Measurements from ENCODE around the gene GPR42.

The GPR42 gene

GRCh38 chr19:35370722-35371121 is at the start of gene GPR42:
TSS of gene GPR42 (plus strand) at chr19:35371068. CDS start at chr19:35371360, 292 bp downstream.
- no peak for DNase-seq

GRCh38 chr19:35321291-35321690 is 49.6 kb upstream of the GPR42 start:
- no peak for DNase-seq

GRCh38 chr19:35322014-35322413 is 48.9 kb upstream of the GPR42 start:
- no peak for DNase-seq

GRCh38 chr19:35327642-35328041 is 43.2 kb upstream of the GPR42 start:
- DNase-seq: peak in 1 of 2 experiments; percentile 29

GRCh38 chr19:35328851-35329285 is 42.0 kb upstream of the GPR42 start, which contains the start of gene CD22:
TSS of gene CD22 (plus strand) at chr19:35329187. CDS start at chr19:35332041, 2,854 bp downstream.
- no peak for DNase-seq

- DNase-seq: no peak
Measured at GRCh38 chr19:35329323-35329722, 41.5 kb upstream of the GPR42 start.

GRCh38 chr19:35330475-35330874 is 40.4 kb upstream of the GPR42 start:
- no peak for DNase-seq

- DNase-seq: no peak
Measured at GRCh38 chr19:35331551-35332214, 39.2 kb upstream of the GPR42 start.

DNA sequence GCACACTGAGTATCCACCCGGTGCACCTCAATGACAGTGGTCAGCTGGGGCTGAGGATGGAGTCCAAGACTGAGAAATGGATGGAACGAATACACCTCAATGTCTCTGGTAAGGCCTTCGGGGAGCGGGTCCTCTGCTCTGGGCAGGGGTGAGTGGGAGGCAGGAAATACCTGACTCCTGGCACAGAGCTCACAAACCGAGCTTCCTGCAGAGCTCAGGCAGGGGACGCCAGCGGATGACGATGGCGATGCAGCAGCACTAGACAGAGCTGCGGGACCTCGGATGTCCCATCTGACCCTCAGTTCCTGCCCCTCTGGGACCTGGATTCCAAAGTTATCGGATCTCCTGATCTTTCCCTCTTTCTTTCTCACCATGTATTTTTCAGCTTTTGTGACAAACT is 38.1 kb upstream of the GPR42 start:
- no peak for DNase-seq

GRCh38 chr19:35334144-35334753 is 36.6 kb upstream of the GPR42 start:
- no peak for DNase-seq

DNA sequence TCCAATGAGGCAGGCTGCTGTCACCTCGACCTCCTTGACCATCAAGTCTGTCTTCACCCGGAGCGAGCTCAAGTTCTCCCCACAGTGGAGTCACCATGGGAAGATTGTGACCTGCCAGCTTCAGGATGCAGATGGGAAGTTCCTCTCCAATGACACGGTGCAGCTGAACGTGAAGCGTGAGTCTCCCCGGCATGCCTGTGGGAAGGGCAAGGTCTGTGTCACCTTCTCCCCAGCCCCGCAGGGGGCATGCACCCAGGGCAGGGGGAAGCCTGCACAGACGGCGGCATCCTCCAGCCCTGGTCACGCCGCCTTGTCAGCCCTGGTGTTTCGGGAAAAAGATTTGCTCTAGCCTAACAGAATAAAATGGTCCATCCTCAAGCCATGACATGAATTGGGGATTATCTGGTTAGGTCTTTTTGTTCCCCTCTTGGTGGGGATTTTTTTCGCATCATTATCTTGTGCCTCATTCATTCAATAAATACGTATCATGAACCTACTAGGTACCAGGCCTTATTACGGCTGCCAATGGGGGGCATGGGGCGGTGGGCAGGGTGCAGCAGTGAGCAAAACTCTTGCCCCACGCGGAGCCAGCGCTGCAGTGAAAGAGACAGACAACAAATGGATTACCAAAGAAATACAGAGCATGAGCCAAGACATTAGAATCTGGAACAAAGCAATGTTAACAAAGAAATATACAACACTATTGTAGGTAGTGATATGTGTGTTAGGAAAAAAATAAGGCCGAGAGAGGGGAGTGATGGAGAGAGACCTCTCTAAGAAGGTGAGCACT is 34.5 kb upstream of the GPR42 start:
- no peak for DNase-seq

- no peak for DNase-seq
Measured at GRCh38 chr19:35337097-35337983, 33.5 kb upstream of the GPR42 start.

DNA sequence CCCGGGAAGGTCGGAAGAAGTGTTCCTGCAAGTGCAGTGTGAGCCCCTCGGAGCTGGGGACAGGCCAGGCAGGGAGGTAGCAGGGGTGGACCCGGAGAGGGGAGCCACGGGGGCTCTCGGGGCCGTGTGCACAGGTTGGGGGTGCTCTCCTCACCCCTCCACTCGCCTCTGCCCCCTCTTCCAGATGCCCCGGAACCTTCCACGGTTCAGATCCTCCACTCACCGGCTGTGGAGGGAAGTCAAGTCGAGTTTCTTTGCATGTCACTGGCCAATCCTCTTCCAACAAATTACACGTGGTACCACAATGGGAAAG is 32.9 kb upstream of the GPR42 start:
- DNase-seq: no peak

DNA sequence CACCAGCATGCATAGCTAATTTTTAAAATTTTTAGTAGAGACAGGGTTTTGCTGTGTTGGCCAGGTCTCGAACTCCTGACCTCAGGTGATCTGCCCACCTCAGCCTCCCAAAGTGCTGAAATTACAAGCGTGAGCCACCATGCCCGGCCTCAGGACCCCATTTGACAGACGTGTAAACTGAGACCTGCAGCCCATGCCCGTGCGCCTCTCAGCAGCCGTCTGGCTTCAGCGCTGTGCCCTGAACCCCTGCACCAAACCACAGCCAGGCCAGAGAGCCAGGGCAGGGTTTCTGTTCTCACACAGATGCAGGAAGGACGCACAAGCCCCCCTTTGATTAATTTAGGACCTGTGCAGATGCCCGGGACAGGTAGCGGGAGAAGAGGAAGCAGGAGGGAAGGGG is 30.4 kb upstream of the GPR42 start:
- no peak for DNase-seq

GRCh38 chr19:35341006-35341405 is 29.9 kb upstream of the GPR42 start:
- no peak for DNase-seq

DNA sequence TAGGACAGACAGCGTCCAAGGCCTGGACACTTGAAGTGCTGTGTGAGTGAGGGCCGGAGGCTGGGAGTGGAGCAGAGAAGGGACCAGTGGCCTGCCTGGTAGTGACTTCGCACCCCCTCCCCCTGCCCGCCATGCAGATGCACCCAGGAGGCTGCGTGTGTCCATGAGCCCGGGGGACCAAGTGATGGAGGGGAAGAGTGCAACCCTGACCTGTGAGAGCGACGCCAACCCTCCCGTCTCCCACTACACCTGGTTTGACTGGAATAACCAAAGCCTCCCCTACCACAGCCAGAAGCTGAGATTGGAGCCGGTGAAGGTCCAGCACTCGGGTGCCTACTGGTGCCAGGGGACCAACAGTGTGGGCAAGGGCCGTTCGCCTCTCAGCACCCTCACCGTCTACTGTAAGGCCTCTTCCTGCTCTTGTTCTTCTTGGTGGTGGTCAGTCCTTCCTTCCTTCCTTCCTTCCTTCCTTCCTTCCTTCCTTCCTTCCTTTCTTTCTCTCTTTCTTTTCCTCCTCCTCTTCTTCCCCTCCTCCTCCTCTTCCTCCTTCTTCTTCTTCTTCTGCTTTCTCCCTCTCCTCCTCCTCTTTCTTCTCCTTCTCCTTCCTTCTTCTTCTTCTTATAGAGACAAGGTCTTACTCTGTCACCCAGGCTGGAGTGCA is 29.2 kb upstream of the GPR42 start:
- no peak for DNase-seq

DNA sequence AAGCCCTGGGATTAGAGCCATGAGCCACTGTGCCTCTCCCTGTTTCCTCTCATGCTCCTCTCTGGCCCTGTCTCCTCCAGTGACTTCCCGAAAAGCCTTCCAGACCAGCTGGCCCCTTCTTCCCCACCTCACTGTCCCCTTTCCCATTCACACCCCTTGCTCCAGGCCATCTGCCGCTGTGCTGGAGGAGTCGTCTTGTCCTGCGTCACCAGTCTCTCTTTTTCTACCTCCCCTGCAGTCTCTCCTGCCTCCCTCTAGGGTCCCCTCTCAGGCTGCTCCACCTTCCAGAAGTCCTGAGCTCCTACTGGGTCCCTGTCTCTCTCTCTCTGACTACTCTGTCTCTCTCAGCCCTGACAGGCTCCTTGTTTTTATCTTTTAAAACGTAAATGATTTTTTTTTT is 28.4 kb upstream of the GPR42 start:
- DNase-seq: no peak

- DNase-seq: no peak
Measured at GRCh38 chr19:35344511-35345031, 26.3 kb upstream of the GPR42 start.

GRCh38 chr19:35345671-35346111 is 25.2 kb upstream of the GPR42 start:
- no peak for DNase-seq

GRCh38 chr19:35346193-35347052 is 24.4 kb upstream of the GPR42 start:
- DNase-seq: no peak
